Heart right ventricle (tissue), 16 donors: ENCODE data around the gene AUTS2. TPM values are rescaled to one million over a fixed set of nuclear protein-coding genes. Genes with fewer than 3 reads are reported as not detected.

ENCODE experiments used
- ATAC-seq, 8 donors: fragments of 200-7000 bp; cut with Tn5 transposase; one replicate each; pipeline ENCODE4 v1.9.1; 2020; ENCODE audit warnings: mild to moderate bottlenecking in 8 of 8, moderate library complexity in 8 of 8, moderate number of reproducible peaks in 1 of 8
- DNase-seq, 2 donors: peaks; one replicate each; pipeline ENCODE4 v3.0.0-alpha.2; 2020
- H3K27ac ChIP-seq, 10 donors: fragments of 200-600 bp; sonication (generic) in 2 of 10; one replicate each; pipeline versions ENCODE4 v1.5.0 to v1.8.0; 2020 to 2022; ENCODE audit warnings: mild to moderate bottlenecking in 3 of 10
- H3K27me3 ChIP-seq, 7 donors: fragments of 200-600 bp; one replicate each; pipeline ENCODE4 v1.8.0; 2021 to 2022; ENCODE audit warnings: mild to moderate bottlenecking in 2 of 7
- H3K36me3 ChIP-seq, 9 donors: fragments of 200-600 bp; sonication (generic) in 1 of 9; one replicate each; pipeline versions ENCODE4 v1.5.0 to v1.8.0; 2020 to 2022; ENCODE audit warnings: mild to moderate bottlenecking in 2 of 9
- H3K4me1 ChIP-seq, 9 donors: fragments of 200-600 bp; sonication (generic) in 1 of 9; one replicate each; pipeline versions ENCODE4 v1.5.0 to v1.8.0; 2020 to 2022; ENCODE audit warnings: mild to moderate bottlenecking in 4 of 9
- H3K4me3 ChIP-seq, 10 donors: fragments of 200-600 bp; sonication (generic) in 2 of 10; one replicate each; pipeline versions ENCODE4 v1.5.0 to v1.8.0; 2020 to 2022; ENCODE audit warnings: mild to moderate bottlenecking in 7 of 10, moderate library complexity in 2 of 10
- H3K9me3 ChIP-seq, 11 donors: fragments of 200-600 bp in 10 of 11; sonication (generic) in 2 of 11; one replicate each; pipeline versions ENCODE4 v1.5.0 to v1.8.0; 2013 to 2022; ENCODE audit warnings: mild to moderate bottlenecking in 2 of 11, control low read depth in 1 of 11, moderate library complexity in 1 of 11
- WGBS, 2 donors: extraction: QIAGEN DNeasy Blood & Tissue Kit; methylation state at CpG; one replicate each; pipeline ENCODE4 v1.1.7; 2013; ENCODE audit warnings: inconsistent platforms in 1 of 2; 5-methylcytosine and 5-hydroxymethylcytosine counted together
- intact Hi-C, 10 donors: fragments of 100-400 bp; cut with DNase I; formaldehyde crosslinking; loops; one replicate each; pipeline versions ENCODE4 v1.11.1 to v1.14.2; 2022
- polyA plus RNA-seq, 2 donors: library from polyadenylated mRNA; stranded (reverse); fragments of 200-250 nt; gene quantifications; one replicate each; pipeline ENCODE4 v1.2.3, GENCODE V29; 2013
- total RNA-seq, 10 donors: library from RNA; stranded (reverse); fragmentation: NEBNext Ultra II Directional in 3 of 10; extraction: Animal tissue kit (Norgen Biotek cat#: 25700) in 3 of 10; gene quantifications; one replicate each; pipeline versions ENCODE4 v1.2.1 to v1.2.4, GENCODE V29; 2021 to 2023
- TF ChIP-seq, protein P1 (sequence below), 9 donors: fragments of 200-600 bp; sonication (generic) in 2 of 9; IDR thresholded peaks; one replicate each; pipeline versions ENCODE4 v1.5.0 to v1.8.0; 2021 to 2022; ENCODE audit warnings: antibody characterized with exemption in 9 of 9, mild to moderate bottlenecking in 5 of 9, moderate library complexity in 1 of 9
- donor health status: Arrhythmogenic right ventricular cardiomyopathy.
- donor health status: ischemic (EF 13 %, LVEDD 7.1; RV severe dilation, severe dysfunction).
- donor health status: healthy with polysubstance abuse.
- donor health status: DM: no; HTN: yes; CAD: no.
- donor health status: DM: no; HTN: no; CAD: no.
- donor health status: ischemic (EF 25% LVEDD 6.9; RV normal size, moderate dysfunction).
- donor health status: ischemic (EF 25% LVEDD 5.7; RV mildly dilated, moderate dysfunction).
- donor health status: healthy.
- donor health status: DM: yes; HTN: yes; CAD: no.
- donor health status: Ischemic cardiomyopathy.
- donor health status: ischemic (EF 35%, LVEDD 5.7; RV mildly dilated, moderate dysfunction).
- donor health status: nonischemic (EF 11% LVEDD 7.7; RV severe dilation, severe dysfunction).
- donor health status: DM: yes; HTN: yes; CAD: no.
- donor health status: PGD.
- donor health status: ischemic (EF 29% LVEDD 5.4; RV normal size, mild dysfunction).
- donor health status: nonischemic (EF 23%, LVEDD 6.1; RV moderate dilation, normal function).

Gene AUTS2
- total and polyA plus RNA-seq, 12 donors, result 1.6 to 11.2 (median 7.3) TPM

DNA sequence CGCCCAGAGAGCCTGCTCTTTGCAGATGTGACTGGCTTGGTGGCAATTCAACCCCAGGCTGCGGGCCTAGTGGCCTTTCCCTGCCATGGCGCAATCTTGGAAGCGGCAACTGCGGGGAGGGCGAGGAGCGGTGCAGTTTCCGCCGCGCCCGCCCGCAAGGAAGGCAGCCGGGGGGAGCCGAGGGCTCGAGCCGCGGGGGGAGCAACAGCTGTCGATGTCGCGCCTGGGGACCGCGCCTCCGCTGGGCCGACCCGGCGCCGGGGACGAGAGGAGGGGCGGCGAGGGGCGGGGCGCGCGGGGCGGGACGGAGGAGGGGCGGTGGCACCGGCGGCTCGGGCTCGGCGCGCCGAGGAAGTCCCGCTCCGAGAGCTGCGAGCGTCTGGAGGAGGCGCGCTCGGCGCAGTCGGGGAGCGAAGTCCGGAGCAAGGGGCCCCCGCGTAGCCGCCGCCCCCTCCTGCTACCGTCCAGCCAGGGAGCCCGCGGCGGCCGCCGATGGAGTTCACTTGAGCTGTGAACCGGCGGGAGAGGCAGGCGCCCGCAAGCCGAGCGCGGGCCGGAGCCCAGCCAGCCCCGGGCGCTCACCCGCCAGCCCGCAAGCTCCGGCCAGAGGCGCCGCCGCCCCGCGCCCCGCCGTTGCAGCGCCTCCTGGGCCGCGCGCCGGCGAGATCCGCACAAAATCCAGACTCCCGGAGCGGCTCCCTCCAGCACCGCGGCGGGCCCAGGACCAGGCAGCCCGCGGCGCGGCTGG is 1095.6 kb downstream of the AUTS2 start:
- peaks cover 0 to 2% (median 0%) of the 10 kb centered on the region in 9 donors for H3K36me3 ChIP-seq
- DNase-seq (peak; percentile 67 to 80), ATAC-seq (peak; percentile 81 to 92 (median 86))
- peaks cover 0 to 45% (median 0%) of the 10 kb centered on the region in 7 donors for H3K27me3 ChIP-seq
- H3K9me3 ChIP-seq, result no peaks in the 10 kb centered on the region
- H3K4me1 ChIP-seq, result peaks cover 0 to 25% (median 16%) of the 10 kb centered on the region in 9 donors
- peak overlapping the region; percentile 40 to 84 (median 66) for H3K27ac ChIP-seq
- intact Hi-C loops, result loop anchor here in 4 of 10 donors (10.0 kb wide), 2 partner anchors 339 to 499 kb away; no protein-coding TSS in a partner anchor
- H3K4me3 ChIP-seq, result peak overlapping the region; percentile 34 to 94 (median 81)
- WGBS, 2 donors, result 1% methylated on average over 60 to 99 of the region's 101 CpGs
- TF ChIP-seq, protein P1, sequence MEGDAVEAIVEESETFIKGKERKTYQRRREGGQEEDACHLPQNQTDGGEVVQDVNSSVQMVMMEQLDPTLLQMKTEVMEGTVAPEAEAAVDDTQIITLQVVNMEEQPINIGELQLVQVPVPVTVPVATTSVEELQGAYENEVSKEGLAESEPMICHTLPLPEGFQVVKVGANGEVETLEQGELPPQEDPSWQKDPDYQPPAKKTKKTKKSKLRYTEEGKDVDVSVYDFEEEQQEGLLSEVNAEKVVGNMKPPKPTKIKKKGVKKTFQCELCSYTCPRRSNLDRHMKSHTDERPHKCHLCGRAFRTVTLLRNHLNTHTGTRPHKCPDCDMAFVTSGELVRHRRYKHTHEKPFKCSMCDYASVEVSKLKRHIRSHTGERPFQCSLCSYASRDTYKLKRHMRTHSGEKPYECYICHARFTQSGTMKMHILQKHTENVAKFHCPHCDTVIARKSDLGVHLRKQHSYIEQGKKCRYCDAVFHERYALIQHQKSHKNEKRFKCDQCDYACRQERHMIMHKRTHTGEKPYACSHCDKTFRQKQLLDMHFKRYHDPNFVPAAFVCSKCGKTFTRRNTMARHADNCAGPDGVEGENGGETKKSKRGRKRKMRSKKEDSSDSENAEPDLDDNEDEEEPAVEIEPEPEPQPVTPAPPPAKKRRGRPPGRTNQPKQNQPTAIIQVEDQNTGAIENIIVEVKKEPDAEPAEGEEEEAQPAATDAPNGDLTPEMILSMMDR (IDR thresholded peaks at IDR 0.05), result peak in 3 of 9 donors; percentile 25 to 28 (median 26)

DNA sequence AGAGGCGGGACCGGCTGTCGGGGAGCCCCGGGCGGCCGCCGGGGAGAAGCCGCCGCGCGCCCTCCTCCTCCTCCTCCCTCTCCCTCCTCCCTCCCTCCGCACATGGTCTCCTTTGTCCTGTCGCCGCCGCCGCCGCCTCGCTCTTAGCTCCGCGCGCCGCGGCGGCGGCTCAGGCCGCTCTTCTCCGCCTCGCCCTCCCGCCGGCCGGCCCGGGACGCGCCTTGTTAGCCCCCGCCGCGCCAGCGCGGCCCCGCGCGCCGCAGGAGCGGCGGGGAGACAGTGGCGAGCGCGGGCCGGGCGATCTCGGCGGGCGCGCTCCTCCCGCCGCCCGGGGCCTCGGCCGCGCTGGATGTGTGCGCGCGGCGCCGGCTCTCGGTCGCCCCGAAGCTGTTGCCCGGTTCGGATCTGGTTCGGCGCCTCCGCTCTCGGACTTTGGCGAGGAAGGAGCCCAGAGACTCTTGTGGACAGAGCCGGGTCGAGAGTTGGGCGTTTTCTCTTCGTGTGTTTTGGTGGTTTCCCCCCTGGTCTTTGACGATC is 1096.2 kb downstream of the AUTS2 start:
- intact Hi-C loops, result loop anchor here in 4 of 10 donors (10.0 kb wide), 2 partner anchors 340 to 500 kb away; no protein-coding TSS in a partner anchor

DNA sequence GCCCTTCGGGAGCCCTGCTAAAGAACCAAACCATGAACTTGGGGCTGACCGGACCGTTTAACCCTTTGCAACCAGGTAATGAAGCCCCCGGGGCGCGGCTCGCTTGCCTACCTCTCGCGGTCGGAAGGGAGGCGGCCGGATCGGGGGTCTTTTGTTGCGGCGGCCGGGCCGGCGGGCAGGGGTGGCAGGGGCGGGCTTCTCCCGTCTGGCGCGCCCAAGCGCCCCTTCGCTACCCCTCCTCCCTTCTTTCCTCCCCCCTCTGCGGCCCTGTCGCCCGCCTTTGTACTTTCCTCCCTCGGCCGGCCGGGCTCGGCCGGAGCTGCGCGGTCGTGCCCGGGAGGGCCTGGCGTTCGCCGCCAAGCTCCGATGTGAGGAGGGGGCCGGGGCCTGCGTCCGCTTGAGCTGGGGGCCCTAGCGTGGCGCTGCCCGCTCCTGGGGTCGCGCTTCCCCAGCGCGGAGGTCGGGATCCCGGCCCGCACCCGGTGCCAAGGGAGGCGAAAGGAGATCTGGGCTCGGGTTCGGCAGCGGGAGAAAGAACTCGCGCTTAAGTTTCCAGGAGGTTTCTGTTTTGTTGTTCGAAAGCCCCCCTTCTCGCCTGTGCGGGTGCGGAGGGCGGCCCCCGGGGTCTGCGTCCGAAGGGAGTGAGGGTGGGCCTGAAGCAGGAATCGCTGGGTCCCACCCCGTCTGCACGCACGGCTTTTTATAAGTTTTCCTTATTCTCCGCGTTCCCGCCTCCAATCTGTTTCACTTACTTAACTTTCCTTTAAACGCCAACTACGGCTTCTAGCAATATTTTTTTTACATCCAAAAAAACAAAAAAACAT is 1096.9 kb downstream of the AUTS2 start:
- Histone ChIP-seq H3K4me3 (peak overlapping the region; percentile 42 to 94 (median 81)), H3K27ac (peak overlapping the region in 7 of 10 donors; percentile 28 to 79 (median 68)), H3K9me3 (no peaks in the 10 kb centered on the region), H3K27me3 (peaks cover 0 to 45% (median 0%) of the 10 kb centered on the region in 7 donors), H3K36me3 (peaks cover 0 to 10% (median 0%) of the 10 kb centered on the region in 9 donors), H3K4me1 (peaks cover 0 to 30% (median 16%) of the 10 kb centered on the region in 9 donors)
- DNase-seq (peak; percentile 11 to 20), ATAC-seq (peak in 7 of 8 donors; percentile 12 to 46 (median 20))
- intact Hi-C loops, result loop anchor here in 7 of 10 donors (5.0 to 10.0 kb wide), 6 partner anchors 78 to 658 kb away; no protein-coding TSS in a partner anchor
- 1 to 3% methylated on average over 64 to 77 of the region's 77 CpGs for WGBS, 2 donors
- TF ChIP-seq, protein P1 (IDR thresholded peaks at IDR 0.05), result no peak

More for the DNA sequence above, 1096.2 kb downstream of the AUTS2 start:
- ATAC-seq (peak in 6 of 8 donors; percentile 23 to 51 (median 42)), DNase-seq (peak; percentile 22 to 37)
- Histone ChIP-seq H3K36me3 (peaks cover 0 to 7% (median 0%) of the 10 kb centered on the region in 9 donors), H3K4me3 (peak overlapping the region; percentile 42 to 94 (median 81)), H3K4me1 (peaks cover 0 to 30% (median 16%) of the 10 kb centered on the region in 9 donors), H3K9me3 (no peaks in the 10 kb centered on the region), H3K27ac (peak overlapping the region in 9 of 10 donors; percentile 40 to 84 (median 71)), H3K27me3 (peaks cover 0 to 45% (median 0%) of the 10 kb centered on the region in 7 donors)
- TF ChIP-seq, protein P1 (IDR thresholded peaks at IDR 0.05), result no peak
- WGBS, 2 donors, result 0% methylated on average over 69 to 80 of the region's 80 CpGs
